GM15510 (cell line): ENCODE measurements around the gene OLFML2B.

Source experiments
- POLR2A ChIP-seq: IDR thresholded peaks from 3 replicates; pipeline ENCODE4 v1.6.1; 2011; ENCODE audit warnings: borderline replicate concordance; ENCODE audit not compliant: insufficient read length; ENCODE audit errors: extremely low read depth

The OLFML2B gene

DNA sequence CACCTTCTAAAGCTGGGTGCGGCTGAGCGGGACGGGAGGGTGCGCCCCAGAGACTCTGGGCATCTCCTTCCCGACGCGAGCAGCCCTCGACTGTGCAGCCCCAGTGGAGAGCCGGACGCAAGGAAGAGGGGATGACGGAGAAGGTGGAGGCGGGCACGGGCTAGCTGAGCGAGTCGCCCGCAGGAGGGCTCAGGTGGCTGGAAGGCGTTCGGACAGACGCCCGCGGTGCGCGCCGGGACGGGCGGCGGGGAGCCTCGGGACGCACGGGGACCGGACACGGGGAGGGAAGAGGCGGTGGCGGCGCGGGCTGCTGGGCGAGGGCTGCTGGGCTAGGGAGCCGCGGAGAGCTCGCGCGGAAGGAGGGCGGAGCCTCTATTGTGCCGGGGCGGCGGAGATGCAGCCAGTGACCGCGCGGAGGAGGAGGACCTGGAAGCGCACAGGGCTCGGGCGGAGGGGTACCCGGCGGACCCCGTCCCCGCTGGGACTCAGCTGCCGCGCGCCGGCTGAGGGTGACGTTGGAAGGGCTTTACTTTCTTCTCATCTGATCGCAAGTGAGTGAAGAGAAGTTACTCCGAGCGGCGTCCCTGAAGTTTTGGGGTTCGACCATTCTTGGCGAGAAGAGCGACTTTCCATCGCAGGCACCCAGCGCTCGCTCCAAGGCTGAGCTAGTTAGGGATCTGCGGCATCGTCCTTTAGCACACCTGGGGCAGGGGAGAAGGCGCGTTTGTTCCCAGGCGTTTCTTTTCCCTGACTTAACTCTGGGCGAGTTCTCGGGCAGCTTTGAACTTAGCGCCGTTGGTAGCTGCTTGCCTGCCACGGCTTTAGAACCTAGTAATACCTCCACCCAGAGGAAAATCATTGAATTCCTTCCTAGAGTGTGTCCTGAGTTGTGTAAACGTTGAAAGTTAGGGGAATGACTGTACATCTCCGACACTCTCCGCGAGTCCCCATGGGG is at the start of gene OLFML2B:
Gene OLFML2B (minus strand): TSS at position 323 of the 955 bp plus-strand sequence. CDS start 439 bp downstream, outside the sequence.
- TF ChIP-seq POLR2A, result no peak

DNA sequence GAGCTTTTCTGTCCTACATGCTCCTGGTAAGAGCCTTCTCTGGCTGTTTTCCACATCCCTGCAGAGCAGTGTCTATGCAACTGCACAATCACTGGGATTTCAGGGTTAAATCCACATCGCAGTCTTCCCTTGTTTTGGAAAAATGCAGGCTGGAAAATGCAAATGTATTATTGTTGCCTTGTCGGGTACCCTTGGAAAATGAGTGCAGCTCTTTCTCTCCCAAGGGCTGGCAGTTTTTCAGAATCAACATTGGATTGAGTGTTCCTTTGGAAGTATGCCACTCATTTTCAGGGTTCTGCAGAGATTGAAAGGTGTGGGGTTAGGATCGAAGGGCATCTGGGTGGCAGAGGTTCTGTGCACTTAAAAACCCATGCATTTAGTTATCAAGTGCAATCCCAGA is 49.1 kb upstream of the OLFML2B start:
- TF ChIP-seq POLR2A, result no peak

- TF ChIP-seq POLR2A, result no peak
Measured at GRCh38 chr1:162070825-162071224, 47.2 kb upstream of the OLFML2B start.

- TF ChIP-seq POLR2A, result no peak
Measured at GRCh38 chr1:162070094-162070748, 46.6 kb upstream of the OLFML2B start.

- TF ChIP-seq POLR2A, result no peak
Measured at GRCh38 chr1:162069334-162070093, 45.8 kb upstream of the OLFML2B start, which contains the start of gene NOS1AP. Gene NOS1AP, plus strand, starts transcription at chr1:162069691. Its CDS starts 487 bp downstream, at chr1:162070178.

- TF ChIP-seq POLR2A, result no peak
Measured at GRCh38 chr1:162068301-162068700, 44.6 kb upstream of the OLFML2B start.

DNA sequence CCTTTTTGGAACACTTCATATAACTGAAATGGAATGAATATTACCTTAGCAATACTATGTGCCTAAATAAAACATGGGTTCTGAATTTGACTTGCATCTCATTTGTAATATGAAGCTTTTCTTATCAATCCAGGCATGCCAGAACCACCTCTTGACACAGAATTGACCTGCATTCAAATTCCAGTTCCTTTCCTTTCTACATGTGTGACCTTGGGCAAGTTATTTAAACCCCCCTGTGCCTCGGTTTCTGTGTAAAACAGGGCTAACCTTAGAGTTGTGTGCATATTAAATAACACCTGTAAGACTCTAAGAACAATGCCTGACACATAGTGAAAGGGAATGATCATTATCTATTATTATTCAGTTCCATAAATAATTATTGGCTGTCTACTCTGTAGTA is 43.8 kb upstream of the OLFML2B start:
- no peak for TF ChIP-seq POLR2A

DNA sequence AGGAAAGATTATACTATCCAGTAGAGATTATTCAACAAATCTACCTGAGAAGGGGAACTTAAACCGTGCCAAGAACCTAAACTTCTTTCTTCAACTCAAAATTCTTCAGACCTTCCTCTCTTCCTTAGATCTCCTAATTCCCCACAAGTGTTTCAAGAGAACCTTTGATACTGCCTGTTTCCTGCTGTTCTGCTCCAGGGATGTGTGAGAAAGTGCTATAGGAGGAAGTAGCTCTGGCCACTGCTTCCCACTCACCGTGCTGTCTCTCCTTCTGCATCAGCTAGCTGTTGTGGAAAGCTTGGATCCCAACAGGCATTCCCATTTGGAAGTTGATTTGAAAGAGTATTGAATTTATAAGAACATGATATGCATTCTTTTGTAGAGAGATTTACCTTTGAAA is 41.3 kb upstream of the OLFML2B start:
- TF ChIP-seq POLR2A, result no peak

DNA sequence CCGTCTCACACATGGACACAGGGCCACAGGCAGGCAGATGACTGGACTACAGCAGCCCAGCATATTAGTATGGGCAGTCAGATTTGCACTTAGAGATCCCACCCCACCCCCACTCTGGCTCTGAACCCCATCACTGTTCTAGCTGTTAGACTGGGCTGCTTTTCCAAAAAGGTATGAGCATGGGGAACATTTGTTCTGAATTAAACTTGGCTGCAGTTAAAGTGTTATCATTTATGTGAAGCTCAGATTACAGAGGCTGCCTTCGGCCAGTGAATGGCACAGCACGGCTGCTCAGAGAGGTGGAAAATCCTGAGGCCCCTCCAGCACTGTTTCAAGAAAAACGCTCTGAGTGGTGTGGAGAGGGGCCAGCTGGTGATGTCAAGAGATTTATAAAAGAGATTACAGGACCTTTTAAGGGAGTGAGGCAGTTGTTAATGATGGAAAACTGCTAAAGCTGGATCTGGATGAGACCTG is 38.9 kb upstream of the OLFML2B start:
- TF ChIP-seq POLR2A, result no peak

GRCh38 chr1:162060314-162060713 is 36.6 kb upstream of the OLFML2B start:
- no peak for TF ChIP-seq POLR2A

DNA sequence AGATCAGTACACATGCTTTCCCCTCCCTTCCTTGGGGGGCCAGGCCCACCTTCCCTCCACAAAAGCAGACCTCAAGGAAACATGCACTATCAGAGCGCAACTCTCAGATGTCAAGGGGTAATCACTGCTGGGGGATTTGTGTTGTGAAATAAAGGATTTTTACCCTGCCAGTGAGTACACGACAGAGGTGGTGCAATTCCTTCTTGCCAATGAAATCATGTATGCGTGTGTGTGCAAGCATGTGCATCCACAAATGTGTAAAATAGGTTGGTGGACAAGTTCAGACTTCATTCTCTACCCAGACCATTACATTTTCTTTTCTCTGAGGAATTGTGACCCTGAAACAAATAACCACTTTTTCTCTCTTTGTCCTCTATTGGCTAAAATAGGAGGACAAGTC is 36.1 kb upstream of the OLFML2B start:
- TF ChIP-seq POLR2A, result no peak

DNA sequence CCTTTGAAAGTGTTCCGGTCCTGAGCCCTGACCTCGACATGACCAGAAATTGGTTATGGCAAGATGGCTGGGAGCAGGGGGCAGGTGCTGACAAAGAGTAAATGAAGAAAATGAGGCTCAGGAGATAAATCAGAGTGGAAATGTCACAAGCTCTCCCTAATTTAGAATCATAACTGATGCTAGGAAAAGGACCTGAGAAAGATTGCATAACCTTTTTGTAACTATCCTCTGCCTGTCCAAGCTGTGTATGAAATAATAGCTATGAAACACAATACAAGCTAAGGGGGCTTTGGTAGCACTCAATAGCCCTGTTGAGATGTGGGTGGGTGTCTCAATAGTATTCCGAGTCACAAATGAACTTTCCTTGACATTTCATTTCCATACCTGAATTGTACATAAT is 32.9 kb upstream of the OLFML2B start:
- TF ChIP-seq POLR2A, result no peak

- TF ChIP-seq POLR2A, result no peak
Measured at GRCh38 chr1:162056043-162056442, 32.4 kb upstream of the OLFML2B start.

GRCh38 chr1:162055062-162055461 is 31.4 kb upstream of the OLFML2B start:
- TF ChIP-seq POLR2A, result no peak

DNA sequence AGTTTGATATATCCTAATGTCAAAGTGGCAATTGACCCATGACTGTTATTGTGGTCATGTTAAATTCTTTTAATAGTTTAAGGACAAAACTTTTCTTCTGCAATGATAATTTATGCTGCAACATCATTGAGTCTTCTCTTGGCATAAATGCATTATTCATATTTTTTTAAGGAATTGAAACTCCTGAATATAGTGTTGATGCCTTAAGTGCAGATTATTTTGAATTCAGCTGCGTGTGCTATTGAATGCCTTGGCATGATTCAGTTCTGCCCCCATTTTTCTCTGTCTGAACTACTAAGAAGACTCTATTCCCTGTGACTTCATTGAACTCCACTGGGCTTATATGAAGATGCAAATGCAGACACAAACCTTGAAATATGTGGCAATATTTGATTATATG is 23.3 kb upstream of the OLFML2B start:
- TF ChIP-seq POLR2A, result no peak
